ENCODE data around the gene ADCY9. TPM values are rescaled to one million over a fixed set of nuclear protein-coding genes. Genes with fewer than 3 reads are reported as not detected.

Gene ADCY9
- total and polyA plus RNA-seq, 8 donors: 9.8 to 61.1 (median 12.9) TPM

GRCh38 chr16:4052801-4053293 is 63.4 kb downstream of the ADCY9 start:
- Histone ChIP-seq H3K4me3 (peak overlapping the region in 1 of 2 donors; percentile 14), H3K27ac (peak overlapping the region; percentile 73 to 87), H3K4me1 (peaks cover 11 to 31% of the 10 kb centered on the region in 2 donors), H3K27me3 (no peaks in the 10 kb centered on the region), H3K9me3 (no peaks in the 10 kb centered on the region), H3K36me3 (no peaks in the 10 kb centered on the region)
- TF ChIP-seq CTCF (IDR thresholded peaks at IDR 0.05): no peak
- intact Hi-C loops (cut with DNase I): no loop called here
- ATAC-seq (peak; percentile 41), DNase-seq (peak in 2 of 4 donors; percentile 51 to 55)

GRCh38 chr16:4052096-4052495 is 64.1 kb downstream of the ADCY9 start:
- H3K9me3 ChIP-seq: no peaks in the 10 kb centered on the region
- no peak overlapping the region for H3K4me3 ChIP-seq
- no peaks in the 10 kb centered on the region for H3K27me3 ChIP-seq
- peak overlapping the region in 1 of 2 donors; percentile 87 for H3K27ac ChIP-seq
- DNase-seq: no peak
- peaks cover 11 to 31% of the 10 kb centered on the region in 2 donors for H3K4me1 ChIP-seq
- intact Hi-C loops (cut with DNase I): no loop called here
- ATAC-seq: no peak
- H3K36me3 ChIP-seq: no peaks in the 10 kb centered on the region
- TF ChIP-seq CTCF (IDR thresholded peaks at IDR 0.05): no peak

GRCh38 chr16:4051591-4051990 is 64.7 kb downstream of the ADCY9 start:
- ATAC-seq: no peak
- no peaks in the 10 kb centered on the region for H3K9me3 ChIP-seq
- no peaks in the 10 kb centered on the region for H3K36me3 ChIP-seq
- no peak for TF ChIP-seq CTCF (IDR thresholded peaks at IDR 0.05)
- intact Hi-C loops (cut with DNase I): no loop called here
- H3K27me3 ChIP-seq: no peaks in the 10 kb centered on the region
- H3K4me3 ChIP-seq: no peak overlapping the region
- H3K4me1 ChIP-seq: peaks cover 11 to 31% of the 10 kb centered on the region in 2 donors
- no peak for DNase-seq
- no peak overlapping the region for H3K27ac ChIP-seq

GRCh38 chr16:4049031-4049430 is 67.2 kb downstream of the ADCY9 start:
- Histone ChIP-seq H3K4me3 (no peak overlapping the region), H3K9me3 (no peaks in the 10 kb centered on the region), H3K27me3 (no peaks in the 10 kb centered on the region), H3K36me3 (no peaks in the 10 kb centered on the region), H3K27ac (no peak overlapping the region), H3K4me1 (peaks cover 21 to 36% of the 10 kb centered on the region in 2 donors)
- intact Hi-C loops (cut with DNase I): no loop called here
- no peak for TF ChIP-seq CTCF (IDR thresholded peaks at IDR 0.05)
- ATAC-seq (no peak), DNase-seq (no peak)

- H3K27ac ChIP-seq: no peak overlapping the region
- no peak for TF ChIP-seq CTCF (IDR thresholded peaks at IDR 0.05)
- H3K36me3 ChIP-seq: no peaks in the 10 kb centered on the region
- H3K4me1 ChIP-seq: peaks cover 21 to 30% of the 10 kb centered on the region in 2 donors
- no peaks in the 10 kb centered on the region for H3K9me3 ChIP-seq
- ATAC-seq: no peak
- H3K27me3 ChIP-seq: no peaks in the 10 kb centered on the region
- no peak overlapping the region for H3K4me3 ChIP-seq
- intact Hi-C loops (cut with DNase I): no loop called here
- no peak for DNase-seq
Measured at GRCh38 chr16:4048481-4048880, 67.8 kb downstream of the ADCY9 start.

All from left lung (tissue), 10 donors.